WTC11 (cell line): ENCODE data around the gene SMURF1. TPM values are rescaled to one million over a fixed set of nuclear protein-coding genes. Genes with fewer than 3 reads are reported as not detected.

Experiments used
- ATAC-seq: fragments of 200-7000 bp; cut with Tn5 transposase; 2 replicates; pipeline ENCODE4 v1.10.0; 2021; ENCODE audit warnings: mild to moderate bottlenecking, moderate library complexity
- CTCF ChIA-PET: fragments of 300-600 bp; sonication (Branson Sonifier 250); formaldehyde crosslinking; loops from one replicate; lab custom pipeline; 2021; ENCODE audit warnings: antibody characterized with exemption; lab: Charles Lee
- POLR2A ChIA-PET: fragments of 350-600 bp; sonication (Branson Sonifier 250); formaldehyde crosslinking; loops from one replicate; lab custom pipeline; 2021; ENCODE audit warnings: antibody characterized with exemption; lab: Charles Lee
- DNase-seq: peaks from one replicate; pipeline ENCODE4 v3.0.0; 2021; ENCODE audit warnings: low spot score
- H3K27ac Mint-ChIP-seq: 2 replicates; pipeline ENCODE4 v1.8.0; 2021; ENCODE audit warnings: mixed read lengths
- H3K27me3 Mint-ChIP-seq: 2 replicates; pipeline ENCODE4 v1.8.0; 2021; ENCODE audit warnings: low read depth, mild to moderate bottlenecking, moderate library complexity, mixed read lengths
- H3K36me3 Mint-ChIP-seq: 2 replicates; pipeline ENCODE4 v1.8.0; 2021; ENCODE audit warnings: mixed read lengths
- H3K4me1 Mint-ChIP-seq: 2 replicates; pipeline ENCODE4 v1.8.0; 2022; ENCODE audit warnings: mixed read lengths
- H3K4me3 Mint-ChIP-seq: 2 replicates; pipeline ENCODE4 v1.8.0; 2021; ENCODE audit warnings: mild to moderate bottlenecking, moderate library complexity, mixed read lengths
- H3K9me3 Mint-ChIP-seq: 2 replicates; pipeline ENCODE4 v1.8.0; 2021; ENCODE audit warnings: mixed read lengths
- ATF3 ChIP-seq: sonication (generic); formaldehyde crosslinking; conservative IDR thresholded peaks from 2 replicates; pipeline ENCODE4 v1.8.1; 2022; ENCODE audit warnings: mild to moderate bottlenecking, missing genetic modification reagents
- CTCF ChIP-seq: fragments of 200-600 bp; IDR thresholded peaks from 2 replicates; pipeline ENCODE4 v1.8.0; 2022; ENCODE audit warnings: antibody characterized with exemption
- FOXP4 ChIP-seq: sonication (generic); formaldehyde crosslinking; IDR thresholded peaks from 2 replicates; pipeline ENCODE4 v1.8.0; 2022; ENCODE audit warnings: mild to moderate bottlenecking, missing genetic modification reagents
- GTF2I ChIP-seq: fragments of 250-450 bp; sonication (Bioruptor Pico); conservative IDR thresholded peaks from 2 replicates; pipeline ENCODE4 v1.4.0; 2021; ENCODE audit warnings: mild to moderate bottlenecking
- JUN ChIP-seq: sonication (generic); formaldehyde crosslinking; IDR thresholded peaks from 2 replicates; pipeline ENCODE4 v1.8.0; 2023; ENCODE audit warnings: mild to moderate bottlenecking, missing genetic modification reagents
- MXD4 ChIP-seq: fragments of 250-450 bp; sonication (Bioruptor Pico); IDR thresholded peaks from 2 replicates; pipeline ENCODE4 v1.8.0; 2021; ENCODE audit warnings: mild to moderate bottlenecking, moderate library complexity, borderline replicate concordance
- MYBL2 ChIP-seq: sonication (generic); formaldehyde crosslinking; IDR thresholded peaks from 2 replicates; pipeline ENCODE4 v1.8.1; 2023; ENCODE audit warnings: mild to moderate bottlenecking, moderate library complexity, missing genetic modification reagents
- NFYB ChIP-seq: sonication (generic); formaldehyde crosslinking; conservative IDR thresholded peaks from 2 replicates; pipeline ENCODE4 v1.8.0; 2022; ENCODE audit warnings: low read depth, missing genetic modification reagents
- NR2C2 ChIP-seq: sonication (generic); formaldehyde crosslinking; IDR thresholded peaks from 2 replicates; pipeline ENCODE4 v1.8.0; 2022; ENCODE audit warnings: mild to moderate bottlenecking, missing genetic modification reagents
- SP1 ChIP-seq: sonication (generic); formaldehyde crosslinking; conservative IDR thresholded peaks from 2 replicates; pipeline ENCODE4 v1.8.1; 2022; ENCODE audit warnings: missing genetic modification reagents
- TP53 ChIP-seq: sonication (generic); formaldehyde crosslinking; IDR thresholded peaks from 2 replicates; pipeline ENCODE4 v1.8.1; 2023; ENCODE audit warnings: mild to moderate bottlenecking, missing genetic modification reagents
- USF1 ChIP-seq: sonication (generic); formaldehyde crosslinking; IDR thresholded peaks from 2 replicates; pipeline ENCODE4 v1.8.0; 2022; ENCODE audit warnings: mild to moderate bottlenecking, missing genetic modification reagents
- ZMAT4 ChIP-seq: fragments of 250-450 bp; sonication (Bioruptor Pico); IDR thresholded peaks from 2 replicates; pipeline ENCODE4 v1.9.0; 2021; ENCODE audit warnings: mild to moderate bottlenecking
- ZNF121 ChIP-seq: sonication (generic); formaldehyde crosslinking; IDR thresholded peaks from 2 replicates; pipeline ENCODE4 v1.8.0; 2023; ENCODE audit warnings: missing genetic modification reagents
- ZNF532 ChIP-seq: fragments of 250-450 bp; sonication (Bioruptor Pico); IDR thresholded peaks from 2 replicates; pipeline ENCODE4 v1.9.0; 2021; ENCODE audit warnings: mild to moderate bottlenecking, borderline replicate concordance
- total RNA-seq: library from RNA; stranded (reverse); gene quantifications from 3 replicates; pipeline ENCODE4 v1.2.3, GENCODE V29; 2021

SMURF1 gene
- total RNA-seq, 1 experiment from 2014 or later: 23.2 TPM

GRCh38 chr7:99132595-99133321 lies 11.2 kb downstream of the SMURF1 start:
- no peaks in the 10 kb centered on the region for H3K9me3 Mint-ChIP-seq
- no peak for TF ChIP-seq NR2C2 (CRISPR knock-in tag)
- no peak for TF ChIP-seq TP53
- no peak for TF ChIP-seq MYBL2 (CRISPR knock-in tag)
- TF ChIP-seq ZNF532 (CRISPR knock-in tag): no peak
- TF ChIP-seq JUN (CRISPR knock-in tag): no peak
- TF ChIP-seq NFYB (CRISPR knock-in tag): no peak
- no peak for TF ChIP-seq GTF2I
- no peak for TF ChIP-seq CTCF

GRCh38 chr7:99131290-99131689 lies 12.6 kb downstream of the SMURF1 start:
- Mint-ChIP-seq H3K4me1 (peaks cover 22% of the 10 kb centered on the region), H3K9me3 (no peaks in the 10 kb centered on the region), H3K27ac (peak overlapping the region; percentile 43; the same call in 1 of the 2 replicates), H3K4me3 (no peak overlapping the region), H3K36me3 (no peaks in the 10 kb centered on the region), H3K27me3 (no peaks in the 10 kb centered on the region)
- ChIA-PET POLR2A (no interaction called here), CTCF (no interaction called here)
- ATAC-seq: no peak
- TF ChIP-seq ZNF121 (0 out of 2 replicates have a peak, but pooled peaks have one; percentile 52), ZNF532 (CRISPR knock-in tag) (no peak), MXD4 (CRISPR knock-in tag) (no peak)
- DNase-seq: no peak

More at GRCh38 chr7:99132595-99133321, 11.2 kb downstream of the SMURF1 start:
- Mint-ChIP-seq H3K27me3 (no peaks in the 10 kb centered on the region), H3K4me3 (no peak overlapping the region), H3K4me1 (peaks cover 23% of the 10 kb centered on the region), H3K27ac (no peak overlapping the region), H3K36me3 (no peaks in the 10 kb centered on the region)
- DNase-seq (no peak), ATAC-seq (no peak)
- ChIA-PET POLR2A (interaction anchor here (0.6 to 0.7 kb wide), 2 partner anchors 56 to 336 kb away, joined by 3 to 5 read pairs; no protein-coding TSS in a partner anchor), CTCF (no interaction called here)

GRCh38 chr7:99129536-99129935 lies 14.4 kb downstream of the SMURF1 start:
- H3K4me3 Mint-ChIP-seq: no peak overlapping the region
- no peaks in the 10 kb centered on the region for H3K9me3 Mint-ChIP-seq
- no peak overlapping the region for H3K27ac Mint-ChIP-seq
- POLR2A ChIA-PET: interaction anchor here (0.6 kb wide), 2 partner anchors 13 to 22 kb away, joined by 3 to 11 read pairs; no protein-coding TSS in a partner anchor
- ATAC-seq (no peak), DNase-seq (no peak)
- CTCF ChIA-PET: no interaction called here
- H3K36me3 Mint-ChIP-seq: no peaks in the 10 kb centered on the region
- no peaks in the 10 kb centered on the region for H3K27me3 Mint-ChIP-seq
- H3K4me1 Mint-ChIP-seq: peaks cover 30% of the 10 kb centered on the region
- TF ChIP-seq SP1 (CRISPR knock-in tag) (no peak), FOXP4 (no peak), USF1 (CRISPR knock-in tag) (no peak), ZMAT4 (CRISPR knock-in tag) (no peak), ATF3 (CRISPR knock-in tag) (no peak)
